NCI-H2081 treated with DMSO at 0.1 percent for 48 hours (cell line): ENCODE data around the gene FSIP1.

Source experiments
- DNase-seq: peaks from one replicate; lab custom pipeline; 2025; lab: John Stamatoyannopoulos, UW

FSIP1 gene

DNA sequence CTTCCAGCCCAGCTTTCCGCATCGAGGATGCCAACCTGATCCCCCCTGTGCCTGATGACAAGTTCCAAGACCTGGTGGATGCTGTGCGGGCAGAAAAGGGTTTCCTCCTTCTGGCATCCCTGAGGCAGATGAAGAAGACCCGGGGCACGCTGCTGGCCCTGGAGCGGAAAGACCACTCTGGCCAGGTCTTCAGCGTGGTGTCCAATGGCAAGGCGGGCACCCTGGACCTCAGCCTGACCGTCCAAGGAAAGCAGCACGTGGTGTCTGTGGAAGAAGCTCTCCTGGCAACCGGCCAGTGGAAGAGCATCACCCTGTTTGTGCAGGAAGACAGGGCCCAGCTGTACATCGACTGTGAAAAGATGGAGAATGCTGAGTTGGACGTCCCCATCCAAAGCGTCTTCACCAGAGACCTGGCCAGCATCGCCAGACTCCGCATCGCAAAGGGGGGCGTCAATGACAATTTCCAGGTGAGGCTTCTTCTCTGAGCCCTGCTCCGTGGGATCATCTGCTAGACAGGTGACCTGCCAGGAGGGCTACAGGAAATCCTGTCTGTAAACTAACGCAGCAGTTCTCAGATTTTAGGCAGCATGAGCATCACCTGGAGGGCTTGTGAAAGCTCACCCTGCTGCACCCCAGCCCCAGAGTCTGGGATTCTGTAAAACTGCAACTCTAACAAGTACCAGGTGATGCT, 200.2 kb downstream of the FSIP1 start:
- no peak for DNase-seq

DNA sequence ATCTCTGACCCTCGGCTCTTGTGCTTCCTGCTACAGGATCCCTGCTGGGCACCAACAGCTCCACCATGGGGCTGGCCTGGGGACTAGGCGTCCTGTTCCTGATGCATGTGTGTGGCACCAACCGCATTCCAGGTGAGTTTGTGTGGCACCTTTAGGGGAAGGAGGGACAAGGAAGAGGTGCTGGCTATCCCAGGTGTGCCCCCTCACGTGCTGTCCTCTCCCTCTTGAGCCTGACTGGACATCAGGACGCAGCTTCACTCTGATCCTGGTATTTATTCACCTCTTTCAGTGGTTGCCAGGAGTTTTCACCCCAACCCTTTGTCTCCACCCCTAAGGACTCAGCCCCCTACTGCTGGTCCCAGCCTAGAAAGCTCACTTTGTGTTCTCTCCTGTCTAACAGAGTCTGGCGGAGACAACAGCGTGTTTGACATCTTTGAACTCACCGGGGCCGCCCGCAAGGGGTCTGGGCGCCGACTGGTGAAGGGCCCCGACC, 200.8 kb downstream of the FSIP1 start:
- no peak for DNase-seq

DNA sequence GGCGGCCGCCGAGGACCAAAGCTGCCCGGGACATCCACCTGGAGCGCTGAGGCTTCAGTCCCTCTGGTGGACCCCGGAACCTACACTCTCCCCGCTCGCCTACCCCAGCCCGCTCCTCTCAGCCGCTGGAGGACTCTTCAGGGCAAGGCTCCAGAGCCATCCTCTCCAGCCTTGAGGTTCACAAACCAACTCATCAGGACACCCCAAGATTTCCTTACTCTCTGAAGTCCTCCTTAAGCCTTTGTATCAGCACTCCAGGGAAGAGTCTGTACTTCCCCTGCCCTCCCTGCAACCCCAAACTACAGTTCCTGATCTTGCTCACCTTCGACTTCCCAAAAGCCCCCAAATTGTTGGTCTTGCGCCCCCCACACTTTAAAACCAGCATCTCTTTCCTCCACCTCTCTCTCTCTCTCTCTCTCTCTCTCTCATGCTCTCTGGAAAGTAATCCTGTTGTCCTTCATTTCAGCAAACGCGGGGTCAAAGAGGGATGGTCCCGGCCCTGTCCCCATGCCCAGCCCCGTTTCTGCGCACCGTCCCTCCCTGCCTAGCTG, 201.3 kb downstream of the FSIP1 start:
- no peak for DNase-seq

DNA sequence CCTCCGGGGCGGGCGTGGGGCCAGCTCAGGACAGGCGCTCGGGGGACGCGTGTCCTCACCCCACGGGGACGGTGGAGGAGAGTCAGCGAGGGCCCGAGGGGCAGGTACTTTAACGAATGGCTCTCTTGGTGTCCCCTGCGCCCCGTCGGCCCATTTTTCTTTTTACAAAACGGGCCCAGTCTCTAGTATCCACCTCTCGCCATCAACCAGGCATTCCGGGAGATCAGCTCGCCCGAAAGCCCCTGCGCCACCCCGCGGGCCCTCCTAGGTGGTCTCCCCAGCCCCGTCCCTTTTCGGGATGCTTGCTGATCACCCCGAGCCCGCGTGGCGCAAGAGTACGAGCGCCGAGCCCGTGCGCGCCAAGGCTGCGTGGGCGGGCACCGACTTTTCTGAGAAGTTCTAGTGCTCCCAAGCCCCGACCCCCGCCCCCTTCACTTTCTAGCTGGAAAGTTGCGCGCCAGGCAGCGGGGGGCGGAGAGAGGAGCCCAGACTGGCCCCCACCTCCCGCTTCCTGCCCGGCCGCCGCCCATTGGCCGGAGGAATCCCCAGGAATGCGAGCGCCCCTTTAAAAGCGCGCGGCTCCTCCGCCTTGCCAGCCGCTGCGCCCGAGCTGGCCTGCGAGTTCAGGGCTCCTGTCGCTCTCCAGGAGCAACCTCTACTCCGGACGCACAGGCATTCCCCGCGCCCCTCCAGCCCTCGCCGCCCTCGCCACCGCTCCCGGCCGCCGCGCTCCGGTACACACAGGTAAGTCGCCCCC, 202.0 kb downstream of the FSIP1 start, which contains the start of gene THBS1:
Gene THBS1, plus strand, starts transcription at position 595 of the 757 bp plus-strand sequence. CDS start 779 bp downstream, outside the sequence.
- DNase-seq: no peak

DNA sequence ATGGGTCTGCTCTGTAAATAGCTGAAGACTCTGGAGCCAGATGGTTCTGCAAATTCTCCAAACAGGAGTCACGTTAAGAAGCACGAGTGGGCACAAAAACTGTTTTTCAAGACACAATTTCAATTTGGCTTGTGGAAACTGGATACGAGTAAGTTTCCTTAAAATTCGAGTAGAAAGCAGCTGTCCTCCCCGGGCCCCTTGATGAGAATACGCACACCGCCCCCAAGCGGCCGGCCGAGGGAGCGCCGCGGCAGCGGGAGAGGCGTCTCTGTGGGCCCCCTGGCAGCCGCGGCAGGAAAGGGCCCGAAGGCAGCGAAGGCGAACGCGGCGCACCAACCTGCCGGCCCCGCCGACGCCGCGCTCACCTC, 202.5 kb downstream of the FSIP1 start:
- peak; percentile 23 for DNase-seq

DNA sequence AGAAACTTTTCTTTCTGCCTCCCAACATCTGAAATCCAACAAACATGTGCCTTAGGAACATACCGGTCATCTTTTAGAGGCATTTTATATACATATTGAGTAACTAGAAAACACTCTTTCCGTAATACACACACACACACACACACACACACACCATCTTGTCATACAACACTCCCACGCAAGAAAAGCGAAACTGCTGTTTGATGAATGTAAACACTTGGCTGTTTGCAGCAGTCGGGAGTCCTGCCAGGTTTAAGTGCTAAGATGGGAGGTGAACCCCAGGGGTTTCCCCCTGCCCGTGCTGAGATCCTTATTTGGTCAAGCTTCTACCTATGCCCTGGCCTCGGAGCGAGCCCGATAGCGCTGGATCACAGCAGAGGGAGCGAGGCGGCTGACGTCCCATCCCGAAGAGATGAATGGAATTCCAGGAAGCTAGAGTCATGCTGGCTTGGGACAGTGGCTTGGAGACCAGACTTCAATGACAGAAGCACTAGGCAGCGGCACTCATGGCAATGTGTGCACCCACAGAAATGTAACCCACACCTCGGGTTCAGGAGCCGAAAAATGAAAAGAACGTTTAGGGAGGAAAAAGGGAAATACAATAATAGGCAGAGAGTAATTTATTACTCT, 203.0 kb downstream of the FSIP1 start:
- DNase-seq: no peak

DNA sequence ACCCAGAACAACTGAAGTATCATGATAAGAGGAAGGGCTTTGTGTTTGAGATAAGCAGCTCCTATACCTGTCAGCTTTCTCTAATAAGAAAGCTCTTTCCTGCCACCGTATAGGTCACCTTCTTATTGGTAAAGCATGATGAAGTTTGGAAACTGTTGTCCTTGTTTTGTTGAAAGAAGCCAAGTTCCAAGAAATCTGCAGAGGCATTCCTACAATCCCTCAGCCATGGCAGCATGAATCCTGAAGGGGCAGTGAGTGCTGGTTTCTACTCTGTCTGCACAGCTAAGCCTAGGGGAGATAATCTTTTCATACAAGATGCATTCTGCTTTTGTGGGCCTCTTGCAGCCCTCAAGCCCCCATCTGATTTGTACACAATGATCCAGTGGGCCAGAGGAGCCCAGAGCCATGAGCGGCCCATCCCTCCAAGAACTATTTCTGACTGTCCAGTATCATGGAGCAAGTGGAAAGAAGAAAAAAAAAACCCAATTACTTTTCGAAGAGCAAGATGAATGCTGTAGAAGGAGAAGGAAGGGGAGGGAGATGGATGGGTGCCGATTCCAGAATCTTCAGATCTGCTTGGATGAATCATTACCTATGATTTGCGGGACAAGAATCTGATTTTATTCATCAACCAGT, 203.7 kb downstream of the FSIP1 start:
- DNase-seq: no peak

DNA sequence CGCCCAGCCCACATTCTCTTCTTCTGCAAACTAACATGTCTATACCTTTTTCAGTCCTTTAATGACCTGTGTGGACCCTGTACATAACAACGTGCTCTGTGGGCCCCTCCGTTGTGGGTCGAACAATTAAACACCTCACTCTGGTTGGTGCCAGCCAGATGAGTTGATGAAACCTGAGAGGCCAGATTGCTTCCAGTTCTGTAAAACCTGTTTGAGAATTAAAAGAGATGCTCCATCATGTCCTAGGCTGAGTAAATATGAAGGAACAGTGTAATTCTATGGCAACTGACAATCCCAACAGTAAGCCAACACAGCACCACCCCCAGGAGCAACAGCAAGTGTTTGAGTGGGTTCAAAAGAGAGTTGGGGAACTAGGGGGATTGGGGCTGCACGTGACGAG, 207.5 kb downstream of the FSIP1 start:
- DNase-seq: no peak

DNA sequence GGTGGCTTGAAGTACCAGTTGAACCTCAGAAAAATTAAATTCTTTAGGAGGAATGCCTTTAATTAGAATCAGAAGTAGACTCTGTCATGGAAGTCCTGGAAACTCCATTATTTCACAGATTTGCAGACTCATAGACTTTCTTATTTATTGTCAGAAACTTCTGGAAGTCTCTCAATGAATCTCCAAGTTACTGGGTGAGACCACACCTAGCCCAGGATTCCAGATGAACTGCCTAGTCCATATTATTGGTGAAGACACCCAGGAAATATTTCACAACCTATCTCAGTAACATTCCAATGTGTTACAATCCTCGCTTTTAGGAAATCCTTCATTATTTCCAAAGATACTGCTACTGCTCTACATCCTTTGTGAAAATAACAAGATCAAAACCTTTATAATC, 208.2 kb downstream of the FSIP1 start:
- DNase-seq: no peak

DNA sequence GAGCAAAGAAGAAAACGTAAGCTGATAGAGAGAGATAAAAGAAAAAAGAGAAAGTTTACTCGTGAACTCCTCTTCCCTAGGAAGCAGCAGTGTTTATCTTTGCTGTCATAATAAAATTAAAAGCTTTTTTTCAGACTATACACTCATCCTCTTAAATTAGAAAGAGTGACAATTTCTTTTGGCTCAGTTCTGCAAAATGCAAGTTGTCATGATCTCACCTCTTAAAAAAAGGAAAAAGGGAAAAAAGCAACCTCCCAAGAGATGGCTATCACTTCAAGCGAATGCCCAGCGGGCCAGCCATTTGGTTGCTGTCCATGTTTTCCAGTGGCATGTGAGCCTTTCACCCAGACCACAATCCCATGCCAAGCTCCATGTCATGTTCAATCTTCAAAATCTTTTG, 208.8 kb downstream of the FSIP1 start:
- no peak for DNase-seq

DNA sequence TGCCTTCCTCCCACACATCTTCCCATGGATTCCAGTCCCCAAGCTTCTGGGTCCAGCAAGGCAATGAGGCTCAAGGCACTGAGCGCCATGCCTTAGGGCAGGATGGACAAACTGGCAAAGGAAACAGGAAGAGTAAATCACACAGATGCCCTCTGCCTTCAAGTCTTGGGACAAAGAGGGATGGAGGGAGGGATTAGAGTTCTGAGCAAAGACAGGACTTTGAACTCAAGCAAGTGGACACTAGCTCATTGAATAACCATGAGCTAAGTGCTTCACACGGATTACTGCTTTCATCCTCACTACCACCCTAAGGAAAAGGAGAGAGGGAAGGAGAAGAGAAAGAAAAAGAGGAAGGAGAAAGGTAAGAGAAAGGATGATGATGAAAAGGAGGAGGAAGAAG, 209.4 kb downstream of the FSIP1 start:
- no peak for DNase-seq

DNA sequence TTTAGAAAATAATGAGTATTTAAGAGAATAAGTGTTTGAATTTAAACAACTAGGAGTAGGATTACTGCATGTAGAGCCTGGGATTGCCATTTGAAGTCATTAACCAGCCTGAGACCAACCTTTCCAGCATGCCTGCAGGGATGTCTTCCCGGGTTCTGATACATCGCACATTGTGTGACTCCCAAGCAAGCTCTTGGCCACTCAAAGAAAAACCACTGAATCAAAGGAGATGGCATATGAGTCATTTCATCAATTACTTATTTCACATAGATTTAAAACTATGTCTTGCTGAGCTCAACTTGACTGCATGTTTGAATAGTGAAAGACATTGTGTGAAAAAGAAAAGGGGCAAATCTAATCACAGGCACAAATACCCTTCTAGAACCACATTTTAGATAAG, 216.8 kb downstream of the FSIP1 start:
- DNase-seq: no peak

DNA sequence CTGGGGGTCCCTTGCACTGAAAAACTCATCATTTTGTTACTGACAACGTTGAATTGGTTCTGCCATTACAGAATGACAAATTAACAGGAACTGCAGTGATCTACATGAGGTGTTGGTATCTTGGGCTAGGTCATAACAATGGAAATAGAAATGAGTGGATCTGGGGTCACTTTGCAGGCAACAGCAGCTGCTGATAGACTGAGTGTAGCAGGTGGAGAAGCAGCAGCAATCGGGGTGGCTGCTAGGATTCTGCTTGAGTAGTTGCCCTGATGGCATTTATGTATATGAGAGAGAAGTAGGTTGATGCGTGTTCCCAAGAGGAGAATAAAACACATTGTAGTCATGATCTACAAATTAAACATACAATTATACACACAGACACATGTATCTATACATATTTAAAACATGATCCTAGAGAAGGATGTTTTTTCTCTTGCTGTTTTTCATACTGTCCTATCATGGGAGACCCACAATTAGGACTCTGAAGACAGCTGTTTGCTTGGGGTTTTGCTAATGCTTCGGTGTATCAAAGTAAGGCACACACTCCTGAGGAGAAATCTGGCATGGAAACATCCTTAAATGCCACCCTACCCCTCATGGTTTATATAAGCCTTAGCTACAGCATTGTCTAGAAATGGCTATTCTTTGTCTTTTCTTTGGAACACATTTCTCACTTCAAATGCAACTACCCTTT, 217.5 kb downstream of the FSIP1 start:
- no peak for DNase-seq

DNA sequence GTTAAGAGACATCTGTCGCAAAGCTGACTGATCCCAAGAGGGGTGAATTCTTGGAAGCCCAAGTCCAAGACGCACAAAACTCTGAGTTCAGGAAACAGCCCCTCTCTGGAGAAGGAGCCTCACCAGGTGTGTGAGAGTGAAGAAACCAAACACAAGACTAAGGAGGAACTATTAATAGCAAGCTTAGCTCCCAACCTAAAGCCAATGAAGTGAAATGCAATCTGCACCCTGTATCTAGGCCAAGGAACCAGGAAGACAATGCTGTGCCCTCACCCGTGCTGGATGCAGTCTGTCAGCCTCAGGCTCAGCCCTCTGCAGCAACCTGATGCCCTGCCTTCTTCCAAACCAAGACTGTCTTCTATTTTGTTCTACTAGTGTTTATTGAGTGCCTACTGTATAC, 224.2 kb downstream of the FSIP1 start:
- DNase-seq: no peak

DNA sequence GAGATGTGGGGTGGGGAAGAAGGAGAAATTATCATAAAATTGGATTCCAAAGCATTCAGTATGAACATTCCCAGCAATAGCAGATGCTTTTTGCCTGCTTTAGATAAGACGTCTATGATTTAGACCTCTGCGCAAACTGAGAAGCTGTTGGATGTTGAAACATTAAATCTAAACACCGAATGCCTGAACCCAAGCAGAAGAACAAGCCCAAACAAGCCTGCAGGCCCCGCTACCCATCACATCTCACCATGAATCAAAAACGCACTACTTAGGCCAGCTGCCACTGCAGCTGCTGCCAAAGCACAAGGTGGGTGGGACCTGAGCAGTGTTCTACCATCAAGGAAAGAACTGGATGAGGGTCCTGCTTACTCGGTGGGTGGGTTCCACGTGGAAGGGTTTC, 226.2 kb downstream of the FSIP1 start:
- DNase-seq: no peak

DNA sequence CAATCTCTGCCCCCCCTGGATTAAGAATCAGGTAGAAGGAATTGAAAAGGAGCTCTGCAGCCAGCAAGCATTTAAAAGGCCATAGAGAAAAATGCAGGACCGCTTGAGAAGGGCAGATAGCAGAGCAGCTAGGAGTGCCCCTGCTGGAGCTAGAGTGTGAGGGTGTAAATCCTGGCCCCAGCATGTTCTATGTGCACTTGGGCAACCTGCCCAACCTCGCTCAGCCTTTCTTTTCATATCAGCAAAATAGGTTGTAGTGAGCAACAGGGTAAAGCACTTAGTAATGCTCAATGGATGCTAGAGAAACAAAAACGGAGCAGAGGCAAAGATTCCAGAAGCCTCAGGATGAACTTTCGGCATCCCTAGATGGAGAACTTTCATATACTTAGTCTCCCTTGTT, 226.8 kb downstream of the FSIP1 start:
- no peak for DNase-seq

DNA sequence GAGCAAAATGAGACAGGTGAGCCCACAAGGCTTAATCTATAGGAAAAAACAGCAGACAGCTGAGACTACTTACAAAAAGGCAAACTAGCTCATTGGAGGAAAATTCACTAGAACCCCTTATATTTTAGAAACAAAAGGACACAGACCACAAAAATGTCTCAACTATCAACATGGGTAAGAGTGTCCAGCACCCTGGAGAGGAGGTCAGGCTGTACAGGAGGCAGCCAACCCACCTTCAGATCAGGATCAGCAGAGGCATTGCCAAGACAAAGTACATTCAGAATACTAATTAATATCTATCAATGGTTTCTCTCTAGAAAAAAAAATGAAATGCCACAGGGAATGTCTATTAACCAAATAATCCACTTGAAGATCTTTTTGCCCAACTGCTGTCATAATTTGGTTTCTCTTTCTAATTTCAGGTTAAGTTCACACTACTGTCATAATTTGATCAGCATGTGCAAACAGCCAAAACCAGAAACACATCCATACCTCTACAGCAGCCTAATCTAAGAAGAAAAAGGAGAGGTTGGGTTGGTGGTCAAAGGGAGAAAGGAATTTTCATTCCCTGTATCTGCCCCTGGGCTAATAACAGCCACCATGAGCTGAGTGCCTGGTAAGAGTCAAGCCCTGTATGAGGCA, 227.8 kb downstream of the FSIP1 start:
- no peak for DNase-seq

DNA sequence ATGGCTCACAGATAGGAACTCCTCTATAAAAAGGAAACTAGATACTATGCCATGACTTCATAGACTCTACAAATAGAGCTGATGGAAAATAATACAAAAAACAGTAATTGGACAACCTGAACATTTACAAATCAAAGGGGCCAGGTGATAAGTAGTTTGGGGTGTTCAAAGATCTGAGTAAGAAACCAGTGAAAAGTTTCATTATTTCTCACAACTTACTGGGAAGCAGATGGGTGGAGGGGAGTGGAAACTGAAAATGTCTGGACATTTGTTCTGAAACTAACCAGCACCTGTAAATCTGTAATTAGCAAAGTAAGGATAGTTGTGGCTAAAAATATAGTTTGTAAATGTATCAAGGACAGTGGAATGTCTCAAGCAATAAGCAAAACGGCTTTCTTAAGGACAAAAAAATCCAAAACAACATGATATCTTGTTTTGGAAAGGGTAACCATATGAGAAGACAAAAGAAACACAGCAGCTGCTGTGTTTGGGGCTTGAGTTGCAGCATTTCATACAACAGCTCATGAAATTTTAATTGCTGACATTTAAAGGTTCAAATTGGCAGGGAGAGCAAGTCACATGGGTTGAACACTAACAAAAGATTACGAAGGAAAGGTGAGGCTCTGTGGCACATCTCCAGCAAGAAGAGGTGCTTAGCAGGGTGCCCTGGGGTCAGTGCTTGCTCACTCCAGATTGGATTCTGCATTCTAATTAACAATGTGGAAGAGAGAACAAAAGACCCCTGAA, 228.5 kb downstream of the FSIP1 start:
- DNase-seq: peak; percentile 49

DNA sequence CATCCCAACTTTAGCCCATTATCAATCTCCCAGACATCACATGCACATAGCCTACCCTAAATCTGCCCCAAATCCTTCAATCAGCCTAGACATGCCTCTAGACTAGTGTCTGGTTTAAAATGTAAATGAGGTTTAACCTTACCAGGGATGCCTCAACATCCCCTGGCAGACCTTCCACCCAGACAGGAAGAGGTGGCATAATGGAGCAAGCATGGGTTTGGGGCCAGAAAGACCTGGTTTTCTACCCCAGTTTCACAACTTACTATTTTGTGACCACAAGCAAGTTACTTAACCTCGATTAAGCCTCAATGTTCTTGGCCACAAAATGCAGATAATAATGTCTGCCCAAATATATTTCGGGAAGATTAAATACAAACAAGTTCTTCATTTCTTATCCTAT, 230.1 kb downstream of the FSIP1 start:
- no peak for DNase-seq

DNA sequence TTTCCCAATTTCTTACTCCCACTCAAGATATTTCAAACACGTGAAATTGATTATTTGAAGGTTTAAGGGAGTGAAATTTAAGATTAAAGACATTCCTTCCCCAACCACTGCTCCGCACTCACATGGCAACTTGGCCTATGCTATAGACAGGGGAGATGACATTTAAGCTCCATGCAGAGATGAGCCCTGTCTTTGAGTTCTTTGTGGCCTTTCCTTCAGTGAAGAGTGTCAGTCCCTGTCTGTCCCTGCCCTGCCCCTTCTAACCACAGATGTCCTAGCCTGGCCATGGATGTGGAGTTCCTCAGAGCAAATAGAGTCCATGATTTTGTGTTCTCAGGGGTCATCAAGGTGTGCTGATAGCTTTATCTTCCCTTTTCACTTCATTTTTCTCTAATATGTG, 231.2 kb downstream of the FSIP1 start:
- DNase-seq: no peak
